RWPE2 (cell line): Measurements from ENCODE around the gene PBX3.

Source experiments
- ATAC-seq: fragments of 200-7000 bp; cut with Tn5 transposase; 3 replicates; pipeline ENCODE4 v1.9.1; 2021; ENCODE audit warnings: low read depth
- DNase-seq: peaks from one replicate; pipeline ENCODE4 v3.0.0-alpha.2; 2020; ENCODE audit warnings: low spot score
- H3K27ac ChIP-seq: fragments of 450-650 bp; 2 replicates; pipeline ENCODE4 v1.5.1; 2017; ENCODE audit warnings: mild to moderate bottlenecking; ENCODE audit not compliant: poor library complexity, severe bottlenecking
- H3K27me3 ChIP-seq: fragments of 250-450 bp; sonication (Bioruptor Pico); 2 replicates; pipeline ENCODE4 v1.5.1; 2021; ENCODE audit warnings: mild to moderate bottlenecking, moderate library complexity; ENCODE audit not compliant: insufficient read depth, poor library complexity, severe bottlenecking
- H3K36me3 ChIP-seq: fragments of 250-450 bp; sonication (Bioruptor Pico); 2 replicates; pipeline ENCODE4 v1.5.1; 2020; ENCODE audit warnings: low read depth, mild to moderate bottlenecking, moderate library complexity
- H3K4me1 ChIP-seq: fragments of 250-450 bp; sonication (Bioruptor Pico); 2 replicates; pipeline ENCODE4 v1.5.1; 2021; ENCODE audit warnings: mild to moderate bottlenecking, moderate library complexity; ENCODE audit not compliant: insufficient read depth, poor library complexity, severe bottlenecking
- H3K4me3 ChIP-seq: fragments of 250-450 bp; sonication (Bioruptor Pico); 2 replicates; pipeline ENCODE4 v1.5.1; 2021; ENCODE audit warnings: mild to moderate bottlenecking, moderate library complexity; ENCODE audit not compliant: severe bottlenecking
- H3K9me3 ChIP-seq: fragments of 250-450 bp; sonication (Bioruptor Pico); 2 replicates; pipeline ENCODE4 v1.5.1; 2021; ENCODE audit warnings: mild to moderate bottlenecking, moderate library complexity; ENCODE audit not compliant: severe bottlenecking
- TF ChIP-seq, protein P1 (sequence below): fragments of 450-650 bp; IDR thresholded peaks from one replicate; pipeline ENCODE4 v1.5.1; 2017; ENCODE audit warnings: mild to moderate bottlenecking, moderate library complexity; ENCODE audit not compliant: poor library complexity, severe bottlenecking

PBX3 gene

GRCh38 chr9:125992557-125992956 is 245.4 kb downstream of the PBX3 start:
- Histone ChIP-seq H3K27me3 (no peaks in the 10 kb centered on the region), H3K9me3 (no peaks in the 10 kb centered on the region), H3K36me3 (no peaks in the 10 kb centered on the region), H3K27ac (no peak overlapping the region), H3K4me3 (no peak overlapping the region), H3K4me1 (no peaks in the 10 kb centered on the region)
- DNase-seq, result peak; percentile 34
- TF ChIP-seq, protein P1, sequence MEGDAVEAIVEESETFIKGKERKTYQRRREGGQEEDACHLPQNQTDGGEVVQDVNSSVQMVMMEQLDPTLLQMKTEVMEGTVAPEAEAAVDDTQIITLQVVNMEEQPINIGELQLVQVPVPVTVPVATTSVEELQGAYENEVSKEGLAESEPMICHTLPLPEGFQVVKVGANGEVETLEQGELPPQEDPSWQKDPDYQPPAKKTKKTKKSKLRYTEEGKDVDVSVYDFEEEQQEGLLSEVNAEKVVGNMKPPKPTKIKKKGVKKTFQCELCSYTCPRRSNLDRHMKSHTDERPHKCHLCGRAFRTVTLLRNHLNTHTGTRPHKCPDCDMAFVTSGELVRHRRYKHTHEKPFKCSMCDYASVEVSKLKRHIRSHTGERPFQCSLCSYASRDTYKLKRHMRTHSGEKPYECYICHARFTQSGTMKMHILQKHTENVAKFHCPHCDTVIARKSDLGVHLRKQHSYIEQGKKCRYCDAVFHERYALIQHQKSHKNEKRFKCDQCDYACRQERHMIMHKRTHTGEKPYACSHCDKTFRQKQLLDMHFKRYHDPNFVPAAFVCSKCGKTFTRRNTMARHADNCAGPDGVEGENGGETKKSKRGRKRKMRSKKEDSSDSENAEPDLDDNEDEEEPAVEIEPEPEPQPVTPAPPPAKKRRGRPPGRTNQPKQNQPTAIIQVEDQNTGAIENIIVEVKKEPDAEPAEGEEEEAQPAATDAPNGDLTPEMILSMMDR, result no peak
- no peak for ATAC-seq

GRCh38 chr9:125993466-125993865 is 246.3 kb downstream of the PBX3 start:
- DNase-seq (no peak), ATAC-seq (no peak)
- Histone ChIP-seq H3K9me3 (no peaks in the 10 kb centered on the region), H3K27ac (no peak overlapping the region), H3K36me3 (no peaks in the 10 kb centered on the region), H3K4me1 (no peaks in the 10 kb centered on the region), H3K4me3 (no peak overlapping the region), H3K27me3 (no peaks in the 10 kb centered on the region)
- TF ChIP-seq, protein P1, result no peak

DNA sequence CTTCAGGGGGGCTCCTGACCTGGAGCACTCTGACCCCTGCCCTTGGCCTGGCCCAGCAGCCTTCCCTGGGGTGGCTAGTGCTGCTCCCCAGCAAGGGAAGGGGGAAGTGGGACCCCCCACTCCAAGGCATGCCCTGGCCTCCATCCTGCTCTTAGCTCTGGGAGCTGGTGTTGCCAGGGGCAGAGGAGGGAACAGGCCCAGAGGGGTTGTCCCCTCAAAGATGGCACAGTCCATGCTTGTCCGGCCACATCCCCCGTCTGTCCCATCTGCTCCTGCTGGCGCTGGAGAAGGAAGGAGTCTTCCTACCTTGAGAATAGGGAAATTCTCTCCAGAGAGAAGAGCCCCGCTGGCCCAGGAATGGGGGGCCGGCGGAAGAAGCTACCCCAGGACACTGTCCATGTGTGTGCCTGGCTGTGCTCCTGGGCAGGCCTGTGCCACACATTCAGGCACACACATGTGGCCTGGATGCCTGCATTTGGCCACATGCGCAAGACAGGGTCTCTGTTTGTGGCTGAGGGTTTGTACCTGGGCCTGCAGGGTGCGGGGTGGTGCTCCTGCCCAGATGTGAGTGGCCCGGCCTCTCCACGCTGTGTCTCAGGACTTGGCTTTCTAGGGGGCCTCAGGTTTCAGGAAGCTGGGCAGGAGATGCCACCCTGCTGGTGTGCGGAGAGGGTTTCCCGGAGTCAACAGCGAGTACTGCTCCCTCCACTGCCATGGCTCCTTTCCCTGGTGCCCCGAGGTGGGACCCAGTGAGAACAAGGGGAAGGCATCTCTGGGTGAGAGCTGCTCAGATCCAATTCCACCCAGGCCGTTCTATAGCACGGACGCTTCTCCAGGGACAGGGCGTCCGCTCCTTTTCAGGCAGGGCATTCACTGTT is 247.1 kb downstream of the PBX3 start:
- no peaks in the 10 kb centered on the region for H3K9me3 ChIP-seq
- H3K27ac ChIP-seq, result no peak overlapping the region
- no peaks in the 10 kb centered on the region for H3K27me3 ChIP-seq
- ATAC-seq (no peak), DNase-seq (no peak)
- H3K4me1 ChIP-seq, result no peaks in the 10 kb centered on the region
- TF ChIP-seq, protein P1, result no peak
- no peaks in the 10 kb centered on the region for H3K36me3 ChIP-seq
- H3K4me3 ChIP-seq, result no peak overlapping the region

GRCh38 chr9:125995006-125995405 is 247.8 kb downstream of the PBX3 start:
- no peak overlapping the region for H3K4me3 ChIP-seq
- DNase-seq, result no peak
- no peaks in the 10 kb centered on the region for H3K27me3 ChIP-seq
- TF ChIP-seq, protein P1, result no peak
- no peak for ATAC-seq
- H3K9me3 ChIP-seq, result no peaks in the 10 kb centered on the region
- H3K4me1 ChIP-seq, result no peaks in the 10 kb centered on the region
- no peak overlapping the region for H3K27ac ChIP-seq
- H3K36me3 ChIP-seq, result no peaks in the 10 kb centered on the region

DNA sequence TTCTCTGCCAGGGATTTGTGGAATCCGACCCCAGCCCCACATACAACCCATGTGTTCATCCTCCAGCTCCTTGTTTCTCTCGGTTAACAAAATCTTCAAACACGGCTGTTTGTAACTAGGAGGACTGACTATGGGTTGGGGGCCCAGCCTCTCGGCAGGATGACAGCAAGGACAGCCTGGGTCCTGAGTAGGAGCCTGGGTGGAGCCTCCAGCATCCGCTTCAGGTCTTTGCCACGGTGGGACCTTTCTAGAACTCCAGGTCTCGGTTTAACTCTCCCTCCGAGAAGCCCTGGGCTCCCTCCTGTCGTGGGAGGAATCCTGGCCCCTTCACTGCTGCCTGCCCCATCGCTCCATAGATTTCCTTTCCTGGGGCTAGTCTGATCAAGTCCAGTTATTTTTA is 248.5 kb downstream of the PBX3 start:
- no peak for ATAC-seq
- DNase-seq, result no peak
- H3K4me3 ChIP-seq, result no peak overlapping the region
- H3K36me3 ChIP-seq, result no peaks in the 10 kb centered on the region
- no peaks in the 10 kb centered on the region for H3K9me3 ChIP-seq
- no peaks in the 10 kb centered on the region for H3K4me1 ChIP-seq
- H3K27me3 ChIP-seq, result no peaks in the 10 kb centered on the region
- H3K27ac ChIP-seq, result no peak overlapping the region
- TF ChIP-seq, protein P1, result no peak
